Endometrium (tissue), 2 donors: ENCODE results near the gene TGFA.

Experiments
- FAIRE-seq: peaks from 2 replicates; lab custom pipeline; 2012; peaks lifted over from hg19 to GRCh38; lab: Jason Lieb, UNC
- donor health status: control.
- donor health status: control.

TGFA gene

GRCh38 chr2:70412294-70413070 lies 141.1 kb downstream of the TGFA start:
- FAIRE-seq = no peak

- no peak for FAIRE-seq
Observed at GRCh38 chr2:70411483-70412125, 142.0 kb downstream of the TGFA start.

- no peak for FAIRE-seq
Observed at GRCh38 chr2:70403267-70404053, 150.2 kb downstream of the TGFA start.

GRCh38 chr2:70400539-70400938 lies 153.1 kb downstream of the TGFA start:
- no peak for FAIRE-seq

- FAIRE-seq = no peak
Observed at GRCh38 chr2:70399046-70399445, 154.6 kb downstream of the TGFA start.
